HL-60 (cell line): Measurements from ENCODE around the gene FOXI1.

Experiments
- GABPA ChIP-seq: IDR thresholded peaks from 2 replicates; pipeline ENCODE4 v1.6.1; 2012; ENCODE audit warnings: low read depth
- POLR2AphosphoS5 ChIP-seq: IDR thresholded peaks from 2 replicates; pipeline ENCODE4 v1.6.1; 2012; ENCODE audit warnings: low read depth
- TF ChIP-seq, protein P1 (sequence below): IDR thresholded peaks from one replicate; pipeline ENCODE4 v1.5.1; 2011; ENCODE audit warnings: low read length, control low read depth, inconsistent platforms; ENCODE audit not compliant: insufficient read depth

DNA sequence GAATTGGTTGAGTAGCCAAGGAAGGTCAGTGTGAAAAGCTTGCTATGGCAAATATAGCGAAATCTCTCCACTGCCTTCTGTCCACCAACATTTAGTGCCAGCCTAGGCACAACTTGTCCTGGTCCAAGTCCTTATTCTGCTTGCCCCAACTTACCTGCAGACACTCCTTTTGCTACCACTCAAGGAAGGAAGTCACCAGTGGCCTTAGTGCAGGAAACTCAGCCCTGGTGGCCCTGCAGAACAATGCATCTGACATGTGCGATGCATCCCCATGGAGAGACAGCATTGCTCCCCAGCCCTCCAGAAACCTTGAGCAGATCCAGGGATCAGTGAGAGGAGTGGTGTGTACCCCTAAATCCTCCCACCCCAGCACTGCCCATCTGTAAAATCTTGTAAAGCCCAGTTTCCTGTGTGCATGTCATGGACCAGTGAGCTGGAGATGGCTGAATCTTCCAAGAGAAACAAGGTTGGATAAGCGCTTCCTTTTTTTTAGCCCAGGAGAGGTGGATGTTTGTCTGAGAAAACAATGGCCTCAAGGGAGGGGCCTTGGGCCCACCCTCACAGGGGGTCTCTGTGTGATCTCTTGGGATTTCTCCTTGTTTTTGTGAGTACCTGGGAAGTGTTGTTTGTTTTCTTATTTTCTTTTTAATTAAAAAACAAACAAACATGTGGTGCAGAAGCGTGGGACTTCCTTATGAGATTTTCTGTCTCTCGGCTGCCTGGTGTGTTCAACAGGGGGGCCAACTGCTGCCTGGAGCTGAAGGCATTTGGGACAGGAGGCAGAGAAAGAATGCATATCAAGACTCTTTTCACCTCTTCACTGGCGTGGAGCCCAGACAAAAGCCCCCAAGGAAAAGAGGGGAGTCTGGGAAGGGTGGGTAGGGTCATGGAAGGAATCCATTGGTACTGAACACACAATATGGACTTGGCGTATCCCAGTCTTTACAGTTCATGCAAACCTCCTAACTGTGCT, 3.6 kb downstream of the FOXI1 start:
- TF ChIP-seq POLR2AphosphoS5 (no peak), GABPA (no peak)
- TF ChIP-seq, protein P1, sequence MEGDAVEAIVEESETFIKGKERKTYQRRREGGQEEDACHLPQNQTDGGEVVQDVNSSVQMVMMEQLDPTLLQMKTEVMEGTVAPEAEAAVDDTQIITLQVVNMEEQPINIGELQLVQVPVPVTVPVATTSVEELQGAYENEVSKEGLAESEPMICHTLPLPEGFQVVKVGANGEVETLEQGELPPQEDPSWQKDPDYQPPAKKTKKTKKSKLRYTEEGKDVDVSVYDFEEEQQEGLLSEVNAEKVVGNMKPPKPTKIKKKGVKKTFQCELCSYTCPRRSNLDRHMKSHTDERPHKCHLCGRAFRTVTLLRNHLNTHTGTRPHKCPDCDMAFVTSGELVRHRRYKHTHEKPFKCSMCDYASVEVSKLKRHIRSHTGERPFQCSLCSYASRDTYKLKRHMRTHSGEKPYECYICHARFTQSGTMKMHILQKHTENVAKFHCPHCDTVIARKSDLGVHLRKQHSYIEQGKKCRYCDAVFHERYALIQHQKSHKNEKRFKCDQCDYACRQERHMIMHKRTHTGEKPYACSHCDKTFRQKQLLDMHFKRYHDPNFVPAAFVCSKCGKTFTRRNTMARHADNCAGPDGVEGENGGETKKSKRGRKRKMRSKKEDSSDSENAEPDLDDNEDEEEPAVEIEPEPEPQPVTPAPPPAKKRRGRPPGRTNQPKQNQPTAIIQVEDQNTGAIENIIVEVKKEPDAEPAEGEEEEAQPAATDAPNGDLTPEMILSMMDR = no peak
